Glomerular visceral epithelial cell (primary cell): Measurements from ENCODE around the gene CYP27B1.
A peak's percentile ranks its signal among the peaks of the same experiment; 100 is the strongest.

Experiments used
- DNase-seq: peaks from one replicate; pipeline ENCODE4 v3.0.0-alpha.2; 2016; ENCODE audit errors: extremely low spot score

The CYP27B1 gene

GRCh38 chr12:57751788-57752667 lies 14.8 kb downstream of the CYP27B1 start, which contains the start of gene CDK4:
Gene CDK4, minus strand, starts transcription at chr12:57752310. Its CDS starts 593 bp downstream, at chr12:57751717.
- peak; percentile 100 for DNase-seq

GRCh38 chr12:57751432-57751787 lies 15.5 kb downstream of the CYP27B1 start:
- no peak for DNase-seq

GRCh38 chr12:57750561-57751431 lies 16.1 kb downstream of the CYP27B1 start:
- DNase-seq = no peak

GRCh38 chr12:57749061-57749460 lies 17.8 kb downstream of the CYP27B1 start:
- DNase-seq = no peak

- no peak for DNase-seq
Measured at GRCh38 chr12:57746025-57746424, 20.9 kb downstream of the CYP27B1 start.

- no peak for DNase-seq
Measured at GRCh38 chr12:57745485-57745881, 21.4 kb downstream of the CYP27B1 start.

GRCh38 chr12:57744777-57745484 lies 21.9 kb downstream of the CYP27B1 start, which contains the start of gene TSPAN31:
Gene TSPAN31, plus strand, starts transcription at chr12:57745039. Its CDS starts 116 bp downstream, at chr12:57745155.
- peak; percentile 96 for DNase-seq

- no peak for DNase-seq
Measured at GRCh38 chr12:57744194-57744776, 22.6 kb downstream of the CYP27B1 start.

- DNase-seq = no peak
Measured at GRCh38 chr12:57743769-57744168, 23.1 kb downstream of the CYP27B1 start.

- DNase-seq = no peak
Measured at GRCh38 chr12:57741844-57742738, 24.8 kb downstream of the CYP27B1 start.

- no peak for DNase-seq
Measured at GRCh38 chr12:57741413-57741789, 25.5 kb downstream of the CYP27B1 start.

- no peak for DNase-seq
Measured at GRCh38 chr12:57740656-57741412, 26.0 kb downstream of the CYP27B1 start.

GRCh38 chr12:57739914-57740538 lies 26.9 kb downstream of the CYP27B1 start:
- DNase-seq = no peak

- no peak for DNase-seq
Measured at GRCh38 chr12:57739387-57739786, 27.5 kb downstream of the CYP27B1 start.

GRCh38 chr12:57738661-57739237 lies 28.1 kb downstream of the CYP27B1 start, which contains the start of gene AGAP2:
Gene AGAP2, minus strand, starts transcription at chr12:57738742. Its CDS starts 496 bp downstream, at chr12:57738246.
- DNase-seq = no peak

- DNase-seq = no peak
Measured at GRCh38 chr12:57737467-57738460, 29.1 kb downstream of the CYP27B1 start.

- DNase-seq = no peak
Measured at GRCh38 chr12:57736741-57737466, 30.0 kb downstream of the CYP27B1 start.
